Raji (cell line): ENCODE data around the gene TRIO.

Experiments
- POLR2A ChIP-seq: IDR thresholded peaks from 2 replicates; pipeline ENCODE4 v1.6.1; 2011; ENCODE audit warnings: low read depth, low read length, control low read depth; ENCODE audit not compliant: insufficient read depth

The TRIO gene

DNA sequence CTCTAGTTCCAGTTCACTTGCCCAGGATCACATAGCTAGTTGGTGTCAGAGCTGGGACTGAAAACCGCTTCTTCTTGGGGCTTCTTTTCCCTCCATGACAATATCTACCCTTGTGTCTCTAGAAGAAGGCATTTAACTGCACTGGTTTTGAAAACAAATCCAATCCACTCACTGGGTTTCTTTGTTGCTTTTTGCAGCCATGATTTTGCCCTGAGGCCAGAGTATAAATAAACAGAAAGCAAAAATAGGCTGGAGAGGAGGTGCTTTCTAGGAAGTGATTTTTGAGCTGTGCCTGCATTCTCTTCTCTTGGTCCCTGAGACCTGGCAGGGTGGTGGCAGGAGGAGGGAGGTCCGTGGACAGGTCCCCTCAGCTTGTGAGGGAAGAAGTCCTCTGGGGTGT is 6.9 kb upstream of the TRIO start:
- TF ChIP-seq POLR2A = no peak

DNA sequence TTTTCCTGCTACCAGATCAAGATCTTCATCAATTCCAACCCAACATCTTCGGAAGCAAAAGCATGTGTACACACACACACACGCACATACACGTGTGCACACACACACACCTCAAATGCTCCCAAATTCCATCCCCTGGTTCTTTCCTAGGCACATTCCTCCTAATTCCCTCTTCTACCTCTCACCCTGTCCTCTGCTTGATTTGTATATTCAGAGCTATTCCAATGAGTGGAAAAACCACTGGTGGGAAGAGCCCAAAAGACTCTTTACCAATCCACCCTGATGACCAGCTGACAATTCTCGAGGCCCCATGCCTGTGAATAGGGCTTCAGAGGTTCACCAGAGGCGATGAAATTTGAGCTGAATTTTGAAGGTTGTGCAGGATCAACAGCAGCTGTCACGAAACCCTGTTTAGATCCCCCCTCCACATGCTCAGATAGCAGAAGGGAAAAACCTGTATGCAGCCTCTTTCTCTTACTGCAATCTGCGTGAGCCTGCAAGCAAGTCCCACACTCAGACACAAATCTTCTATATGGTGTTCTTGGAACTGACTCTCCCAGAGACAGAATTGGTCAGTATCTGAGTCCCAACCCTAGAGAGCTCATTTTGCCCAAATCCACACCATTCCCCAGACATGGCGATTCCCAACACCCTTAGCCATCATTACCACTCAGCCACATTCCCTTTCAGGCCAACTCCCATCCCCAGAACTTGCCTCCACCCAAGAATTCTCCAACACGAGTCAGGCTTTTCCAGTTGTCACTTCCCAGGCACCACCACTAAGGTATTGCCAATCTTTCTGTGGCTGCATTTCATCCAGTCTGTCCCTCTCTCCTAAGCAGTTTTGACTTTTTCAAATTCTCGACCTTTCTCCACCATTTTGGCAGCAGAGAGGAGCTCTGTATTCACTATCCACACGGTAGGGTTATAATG is 4.3 kb upstream of the TRIO start:
- no peak for TF ChIP-seq POLR2A

DNA sequence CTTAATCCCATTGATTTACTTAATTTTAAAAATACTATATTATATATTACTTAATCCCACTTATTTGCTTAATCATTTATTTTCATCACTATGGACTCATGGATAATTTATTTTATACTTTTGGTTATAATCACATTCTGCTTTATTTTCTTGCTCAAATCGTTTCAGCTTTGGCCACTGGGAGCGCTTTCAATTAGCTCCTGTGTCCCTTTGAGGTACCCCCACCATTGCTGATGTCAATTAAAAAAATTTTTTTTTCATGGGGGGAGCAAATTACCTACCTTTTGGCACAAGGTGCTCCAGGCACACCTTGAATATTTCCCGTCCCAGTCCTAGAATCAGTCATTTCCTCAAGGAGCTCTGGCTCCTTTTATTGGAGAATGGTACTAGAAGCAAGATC is 1.4 kb upstream of the TRIO start:
- TF ChIP-seq POLR2A = no peak

DNA sequence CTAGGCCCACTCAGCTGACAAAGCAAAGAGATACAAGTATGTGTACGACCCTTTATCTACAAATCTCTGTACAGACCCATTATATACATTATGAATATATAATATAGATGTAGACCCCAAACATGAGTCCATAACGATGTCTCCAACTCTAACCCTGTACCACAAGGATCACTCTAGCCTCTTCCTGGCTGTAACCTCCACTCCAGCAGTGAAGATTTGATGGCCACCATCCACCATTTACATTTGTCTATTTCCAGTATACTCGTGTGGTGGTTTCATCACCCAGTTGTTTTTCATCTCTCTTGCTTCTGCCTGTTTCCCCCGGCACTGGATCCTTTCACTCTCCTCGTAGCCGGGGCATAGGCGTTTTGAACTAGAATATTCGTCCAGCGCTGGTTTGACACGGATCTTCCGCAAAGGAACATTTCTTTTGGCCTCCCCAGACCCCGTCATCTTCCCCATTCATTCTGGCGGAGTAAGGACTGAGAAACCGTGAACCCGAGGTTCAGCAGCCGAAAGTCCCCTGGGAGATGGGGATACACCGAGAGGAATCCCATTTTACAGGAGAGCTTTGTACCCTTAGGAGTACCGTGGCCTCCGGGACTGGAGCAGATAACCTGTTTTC is 828 bp upstream of the TRIO start:
- no peak for TF ChIP-seq POLR2A

DNA sequence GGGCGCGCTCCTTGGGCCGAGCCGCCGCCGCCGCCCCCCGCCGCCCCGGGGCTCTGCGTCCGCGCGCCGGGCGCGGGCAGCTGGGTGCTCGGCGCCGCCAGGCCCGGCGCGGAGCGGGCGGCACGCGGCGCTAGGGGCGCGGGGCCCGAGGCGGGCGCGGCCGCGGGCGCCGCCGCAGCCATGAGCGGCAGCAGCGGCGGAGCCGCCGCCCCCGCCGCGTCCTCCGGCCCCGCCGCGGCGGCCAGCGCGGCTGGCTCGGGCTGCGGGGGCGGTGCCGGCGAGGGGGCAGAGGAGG is 351 bp downstream of the TRIO start:
- TF ChIP-seq POLR2A = no peak

DNA sequence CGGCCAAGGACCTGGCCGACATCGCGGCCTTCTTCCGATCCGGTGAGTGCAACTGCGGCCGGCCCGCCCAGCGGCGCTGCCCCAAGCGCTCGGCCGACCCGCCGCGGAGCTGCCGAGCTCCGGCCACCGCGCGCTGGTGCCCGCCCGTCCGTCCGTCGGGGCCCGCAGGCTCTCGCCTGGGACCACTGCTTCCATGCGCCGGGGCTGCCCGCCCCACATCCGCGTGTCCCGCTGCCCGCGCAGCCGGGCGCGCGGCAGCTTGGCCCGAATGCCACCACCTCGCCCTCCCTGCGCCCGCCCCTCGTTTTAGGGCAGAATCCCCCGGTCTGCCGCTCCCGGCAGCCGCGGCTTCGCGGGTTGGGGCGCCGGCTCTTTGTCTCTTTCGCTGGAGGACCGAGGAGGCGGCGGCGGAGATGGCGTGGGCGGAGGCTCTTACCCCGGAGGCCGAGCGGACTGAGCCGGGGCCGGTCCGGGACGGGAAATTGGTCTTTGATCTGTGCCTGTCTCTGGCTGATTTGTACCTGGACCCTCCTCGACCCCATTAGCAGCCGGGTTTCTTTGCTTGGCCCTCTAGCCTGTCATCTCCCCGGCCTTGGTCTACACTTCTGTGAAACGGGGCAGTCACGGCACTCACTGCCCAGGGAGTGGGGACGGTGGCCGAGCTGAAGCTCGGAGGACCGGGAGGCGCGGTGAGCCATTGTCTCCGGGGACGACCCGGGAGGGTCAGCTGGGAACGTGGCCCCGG is 871 bp downstream of the TRIO start:
- peak; percentile 35; the same call in 1 of the 2 replicates for TF ChIP-seq POLR2A

DNA sequence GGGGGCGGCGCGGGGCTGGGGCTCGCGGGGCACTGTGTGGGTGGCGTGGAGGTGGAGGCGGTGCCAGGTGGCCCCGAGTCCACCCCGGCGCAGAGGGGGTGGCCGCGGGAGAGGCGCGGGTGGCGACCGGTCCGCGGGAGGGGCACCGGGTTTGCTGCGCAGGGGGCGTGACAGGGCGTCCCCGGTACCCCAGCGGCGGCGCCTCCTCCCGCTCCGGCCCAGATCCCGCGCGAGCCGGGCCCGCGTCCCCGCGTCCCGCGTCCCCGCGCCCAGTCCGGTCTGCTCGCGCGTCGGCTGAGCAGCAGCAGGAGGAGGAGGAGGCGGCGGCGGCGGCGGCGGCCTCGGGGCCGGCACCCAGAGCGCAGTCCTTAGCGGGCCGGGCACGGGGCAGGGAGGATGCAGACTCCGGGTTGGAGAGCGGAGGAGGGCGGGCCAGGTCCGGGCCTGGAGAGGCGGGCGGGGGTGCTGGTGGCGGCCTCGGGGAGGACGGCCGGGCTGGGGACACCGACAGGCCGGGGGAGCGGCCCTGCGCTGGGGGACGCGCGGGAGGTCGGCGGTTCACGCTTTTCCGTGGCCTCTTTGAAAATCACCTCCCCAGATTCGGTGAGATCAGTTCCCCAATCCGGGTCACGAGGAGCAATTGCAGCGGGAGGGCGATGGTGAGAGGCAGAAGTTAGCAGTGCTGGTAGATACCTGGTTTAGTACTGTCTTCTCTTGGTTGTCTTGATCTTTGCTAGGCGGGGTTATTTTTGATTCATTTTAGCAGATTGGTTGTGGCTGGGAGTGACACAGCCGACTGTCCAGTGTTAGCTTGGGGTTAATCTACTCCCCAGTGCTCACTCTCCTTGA is 1.7 kb downstream of the TRIO start:
- TF ChIP-seq POLR2A = peak; percentile 84

DNA sequence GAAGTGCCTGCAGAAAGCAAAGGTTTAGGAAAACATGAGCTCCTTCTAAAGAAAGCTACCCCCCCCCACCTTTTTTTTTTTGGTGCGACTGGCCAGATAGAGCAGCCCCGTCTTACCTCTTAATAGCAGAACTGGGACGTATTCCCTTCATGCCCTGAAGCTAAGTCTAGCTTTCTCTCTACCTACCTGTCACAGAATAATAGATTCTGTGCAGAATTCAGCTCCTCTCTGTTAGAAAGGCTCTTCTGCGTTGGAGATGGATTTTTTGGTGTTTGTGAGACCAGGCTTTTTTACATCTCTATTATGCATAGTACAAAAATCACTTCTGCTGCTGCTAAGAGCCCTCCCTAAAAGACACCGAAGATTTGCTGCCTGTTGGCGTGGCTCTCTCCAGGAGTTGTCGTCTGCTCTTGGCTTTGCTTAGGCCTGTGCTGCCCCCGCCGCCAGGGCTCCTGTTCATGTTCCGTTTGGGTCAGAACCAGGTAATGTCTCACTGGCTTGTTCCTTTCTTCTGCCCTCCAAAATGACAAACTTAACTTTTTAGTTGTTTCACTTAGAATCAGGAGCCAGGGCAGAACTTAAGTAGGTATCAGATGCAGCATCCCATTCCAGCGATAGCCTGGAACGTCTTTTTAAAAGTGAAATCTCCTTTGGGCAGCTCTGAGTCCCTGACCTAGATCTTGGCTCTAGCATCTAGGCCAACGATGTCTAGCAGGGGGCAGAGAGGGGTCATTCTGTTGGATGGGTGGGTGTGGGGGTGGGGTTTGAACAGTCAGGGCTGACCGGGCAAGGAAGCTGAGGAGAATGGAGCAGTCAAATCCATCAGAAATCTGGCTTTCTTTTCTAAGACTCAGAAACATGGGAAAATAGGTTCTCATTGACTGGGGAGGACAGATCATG is 2.5 kb downstream of the TRIO start:
- no peak for TF ChIP-seq POLR2A

DNA sequence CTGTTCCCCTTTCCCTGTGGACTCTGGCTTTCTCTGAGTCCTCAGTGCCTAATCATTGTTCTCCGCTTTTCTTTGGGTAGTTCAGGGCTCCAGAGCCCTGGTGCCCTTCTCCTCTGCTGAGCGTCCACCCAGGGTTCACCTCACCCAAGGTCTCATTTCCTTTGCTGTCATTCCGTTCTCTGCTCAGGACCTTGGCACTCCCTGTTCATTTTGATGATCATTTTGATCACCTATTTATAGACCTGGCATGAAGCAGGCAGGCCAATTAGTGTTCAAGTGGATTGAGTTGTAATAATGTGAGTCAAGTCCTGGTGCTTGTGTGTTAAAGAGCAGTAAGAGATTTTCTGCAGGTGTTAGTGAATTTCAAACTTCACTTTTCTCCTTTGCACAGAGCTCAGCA is 3.6 kb downstream of the TRIO start:
- TF ChIP-seq POLR2A = no peak

DNA sequence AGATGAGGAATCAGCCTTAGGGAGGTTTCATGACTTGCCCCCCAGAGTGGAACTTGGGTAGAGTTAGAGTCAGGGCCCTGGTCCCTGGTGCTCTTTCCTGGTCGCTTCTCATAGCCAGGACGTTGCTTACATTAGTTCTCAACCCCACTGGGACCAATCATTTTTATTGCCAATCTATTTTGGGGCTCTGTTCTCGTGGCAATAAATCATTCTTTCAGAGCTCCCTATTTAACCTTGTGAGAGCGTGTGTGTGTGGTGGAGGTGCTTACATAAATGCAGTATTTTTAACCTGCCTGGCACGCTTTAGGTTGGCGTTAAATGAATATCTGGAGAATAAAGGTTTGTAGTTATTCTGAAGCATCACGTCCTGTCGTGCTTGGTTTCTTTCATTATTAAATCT is 4.1 kb downstream of the TRIO start:
- no peak for TF ChIP-seq POLR2A

DNA sequence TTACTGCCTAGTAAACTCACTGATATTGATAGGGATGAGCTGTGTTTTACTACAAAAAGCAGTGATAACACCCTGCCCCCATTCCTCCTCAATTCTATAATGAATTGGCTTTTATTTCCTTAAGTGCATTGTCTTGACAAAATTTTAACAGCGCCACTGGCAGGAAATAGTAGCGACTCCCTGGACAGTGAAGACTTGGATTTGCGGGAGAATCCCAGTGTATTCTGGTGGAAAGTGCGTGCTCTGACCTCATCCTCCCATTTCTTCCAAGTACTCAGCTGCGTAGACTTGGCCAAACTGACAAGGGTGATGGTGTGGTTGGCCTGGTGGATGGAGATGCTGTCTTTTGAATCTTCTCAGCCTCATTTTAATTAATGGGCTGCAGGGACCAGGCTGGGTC is 5.3 kb downstream of the TRIO start:
- TF ChIP-seq POLR2A = no peak

DNA sequence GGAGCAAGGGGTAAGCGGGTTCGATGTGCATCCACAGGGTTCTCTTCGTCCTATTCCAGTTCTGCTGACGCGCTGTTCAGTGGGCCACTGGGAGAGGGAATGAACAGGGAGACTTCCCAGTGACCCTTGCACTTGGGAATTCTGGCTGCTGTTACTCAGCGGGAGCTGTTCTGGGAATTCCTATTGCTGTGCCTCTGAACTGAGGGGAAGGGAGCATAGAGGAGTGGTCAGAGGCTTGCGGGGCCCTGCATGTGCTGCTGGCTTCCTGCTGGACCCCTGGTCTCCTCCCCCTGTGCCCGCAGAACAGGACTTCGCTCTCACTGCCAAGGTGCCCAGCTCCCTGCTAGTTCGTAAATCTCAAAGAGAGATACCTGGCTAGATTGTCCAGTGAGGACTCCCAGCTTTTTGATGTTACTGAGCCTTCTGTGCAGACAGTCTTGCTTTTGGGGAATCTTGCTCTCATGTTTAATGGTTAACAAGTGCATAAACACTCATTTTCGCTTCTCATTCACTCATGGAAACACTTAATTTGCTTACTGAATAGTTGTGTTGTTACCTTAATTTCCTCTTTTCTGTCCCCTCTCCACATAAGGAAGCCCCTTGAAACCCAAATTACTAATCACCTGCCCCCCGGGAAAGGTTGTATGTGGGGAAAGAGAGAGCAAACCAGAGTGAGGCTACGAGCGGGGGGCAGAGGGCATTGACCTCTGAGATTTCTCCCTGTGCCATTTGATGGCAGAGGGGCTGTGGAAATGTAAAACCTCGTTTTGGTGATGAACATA is 5.9 kb downstream of the TRIO start:
- no peak for TF ChIP-seq POLR2A

DNA sequence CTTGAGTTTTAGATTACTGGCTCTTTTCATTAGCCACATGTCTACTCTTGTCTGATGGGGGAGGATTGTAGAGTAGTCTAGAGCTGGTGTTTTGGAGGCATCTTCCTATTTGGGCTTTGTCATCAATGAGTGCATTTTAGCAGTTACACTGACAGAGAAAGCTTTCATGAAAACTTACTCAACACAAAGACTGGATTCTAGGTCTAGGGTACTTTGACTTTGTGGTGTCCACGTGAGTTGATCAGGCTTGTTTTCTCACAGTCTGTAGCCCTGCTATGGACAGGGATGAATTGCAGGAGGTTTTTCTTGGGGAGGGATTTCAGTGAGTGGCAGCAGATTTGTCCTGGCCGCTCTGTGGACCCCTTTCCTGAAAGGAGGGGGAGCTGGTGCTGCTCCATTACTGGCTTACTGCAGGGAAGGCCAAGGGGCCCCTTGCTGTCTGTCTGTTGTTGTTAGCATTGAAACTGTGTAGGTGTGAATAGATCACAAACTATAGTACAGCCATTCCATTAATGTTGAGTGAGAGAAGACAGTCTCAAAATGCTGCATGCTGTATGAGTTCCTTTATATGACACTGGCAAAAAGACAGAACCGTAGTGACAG is 6.6 kb downstream of the TRIO start:
- TF ChIP-seq POLR2A = no peak
